ENCODE results near the gene CDC42BPA.
"Not testable (repeated sequence)": the region's sequence is repeated elsewhere in the genome, so short reads cannot be mapped to it uniquely, and the experiment has no call there.

Gene CDC42BPA

DNA sequence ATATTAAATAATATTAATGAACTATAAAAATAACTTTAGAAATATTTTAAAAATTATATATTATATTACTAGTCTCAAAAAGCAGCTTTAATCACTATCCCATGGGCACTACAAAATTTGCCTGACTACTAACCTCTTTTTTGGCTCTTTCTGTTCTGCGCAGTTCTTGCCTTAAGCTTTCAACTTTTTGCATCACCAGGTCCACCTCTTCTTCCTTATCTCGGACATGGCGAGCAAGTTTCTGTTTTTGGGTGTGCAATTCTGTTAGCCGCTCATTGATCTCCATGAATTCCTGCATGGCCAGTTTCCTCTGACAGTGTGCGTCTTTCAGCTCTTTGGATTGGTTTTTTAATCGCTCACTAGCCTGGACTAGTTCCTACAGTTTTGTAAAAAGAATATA is 205.8 kb downstream of the CDC42BPA start:
- DNase-seq = no peak

DNA sequence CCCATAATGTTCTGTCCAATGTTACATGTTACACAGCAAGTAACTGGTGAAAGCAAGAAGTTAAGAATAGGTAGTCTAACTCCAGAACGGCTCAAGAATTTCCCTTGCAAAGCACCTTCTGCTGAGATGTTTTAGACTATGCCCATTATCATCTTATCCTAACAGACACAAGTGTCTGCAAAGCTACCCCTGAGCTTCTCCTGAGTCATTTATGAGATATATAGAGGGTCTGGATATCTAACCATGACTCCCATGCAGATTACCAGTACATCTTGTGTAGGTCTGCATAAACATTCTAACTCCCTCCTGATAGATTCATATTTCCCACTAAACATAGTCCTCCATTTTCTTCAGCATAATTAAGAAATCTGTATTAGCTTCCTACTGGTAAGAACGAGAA is 206.5 kb downstream of the CDC42BPA start:
- no peak for DNase-seq

DNA sequence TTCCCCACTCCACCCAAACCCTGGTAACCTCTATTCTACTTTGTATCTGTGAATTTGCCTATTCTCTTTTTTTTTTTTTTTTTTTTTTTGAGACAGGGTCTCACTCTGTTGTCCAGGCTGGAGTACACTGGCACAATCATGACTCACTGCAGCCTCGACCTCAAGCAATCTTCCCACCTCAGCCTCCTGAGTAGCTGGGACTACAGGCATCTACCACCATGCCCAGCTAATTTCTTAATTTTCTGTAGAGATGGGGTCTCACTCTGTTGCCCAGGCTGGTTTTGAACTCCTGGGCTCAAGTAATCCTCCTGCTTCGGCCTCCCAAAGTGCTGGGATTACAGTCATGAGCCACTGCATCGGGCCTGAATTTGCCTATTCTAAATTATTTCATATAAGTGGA is 213.0 kb downstream of the CDC42BPA start:
- not testable (repeated sequence) for DNase-seq

DNA sequence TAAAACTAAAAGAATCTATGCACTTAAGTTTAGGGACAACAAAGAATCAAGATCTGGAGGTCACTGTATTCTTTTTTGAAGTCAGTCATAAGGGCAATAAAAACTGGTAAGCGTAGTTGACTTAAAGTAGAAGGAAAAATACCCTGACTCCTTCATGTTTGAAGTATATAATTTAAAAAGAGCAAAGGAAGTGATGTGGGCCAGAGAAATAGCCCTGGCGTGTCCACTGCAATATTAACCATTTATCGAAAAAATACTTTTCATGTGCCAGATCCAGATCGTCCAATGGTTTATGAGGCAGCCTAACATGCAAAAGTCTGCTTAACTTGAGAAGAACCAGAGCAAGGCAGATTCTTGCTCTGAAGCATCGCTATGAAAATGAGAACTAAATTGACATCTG is 216.2 kb downstream of the CDC42BPA start:
- no peak for DNase-seq

DNA sequence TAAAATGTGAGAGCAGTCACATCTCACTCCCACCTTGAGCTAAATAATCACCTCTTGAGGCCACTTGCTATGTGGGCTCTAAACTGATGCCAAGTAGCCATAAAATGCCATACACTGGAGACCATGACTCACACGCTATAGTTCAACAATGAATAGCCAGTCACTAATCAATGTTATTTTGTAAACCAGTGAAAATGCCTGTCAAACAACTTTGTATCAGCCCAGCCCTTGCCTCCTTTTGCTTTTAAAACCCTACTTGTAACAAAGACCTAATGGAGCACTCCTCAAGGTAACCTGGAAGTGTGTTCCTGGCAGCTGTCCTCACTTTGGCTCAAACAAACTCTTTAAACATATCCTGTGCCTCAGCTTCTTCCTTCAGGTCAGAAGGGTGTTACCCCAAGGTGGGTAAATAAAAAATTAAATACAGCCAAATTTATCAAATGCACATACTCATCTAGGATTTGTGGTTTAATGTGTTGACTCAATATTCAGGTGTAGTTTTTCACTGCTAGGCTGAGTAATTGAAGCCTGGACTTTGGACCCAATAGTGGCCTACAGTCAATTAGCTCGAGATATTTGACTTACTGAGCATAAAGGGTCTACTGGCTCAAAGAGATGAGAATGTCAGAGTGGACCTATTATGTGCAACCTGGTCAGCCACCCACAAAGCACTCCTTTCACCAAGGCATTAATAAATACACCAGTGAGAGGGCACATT is 223.9 kb downstream of the CDC42BPA start:
- no peak for DNase-seq

DNA sequence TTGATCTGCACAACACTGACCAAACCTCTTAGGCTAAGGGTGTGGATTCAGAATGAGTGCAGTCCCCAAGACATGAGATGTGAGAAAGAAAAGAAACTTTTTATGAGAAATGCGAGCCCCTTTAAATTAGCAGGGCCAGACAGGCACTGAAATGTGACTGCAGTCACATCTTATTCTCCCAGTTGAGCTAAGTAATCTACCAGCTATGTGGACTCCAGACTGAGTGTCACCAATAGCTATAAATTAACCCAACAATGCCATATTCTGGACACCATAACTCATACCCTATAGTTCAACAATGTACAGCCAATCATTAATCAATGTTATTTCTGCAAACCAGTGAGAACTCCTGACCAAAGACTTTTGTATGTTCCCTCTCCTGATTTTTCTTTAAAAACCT is 225.0 kb downstream of the CDC42BPA start:
- DNase-seq = no peak

DNA sequence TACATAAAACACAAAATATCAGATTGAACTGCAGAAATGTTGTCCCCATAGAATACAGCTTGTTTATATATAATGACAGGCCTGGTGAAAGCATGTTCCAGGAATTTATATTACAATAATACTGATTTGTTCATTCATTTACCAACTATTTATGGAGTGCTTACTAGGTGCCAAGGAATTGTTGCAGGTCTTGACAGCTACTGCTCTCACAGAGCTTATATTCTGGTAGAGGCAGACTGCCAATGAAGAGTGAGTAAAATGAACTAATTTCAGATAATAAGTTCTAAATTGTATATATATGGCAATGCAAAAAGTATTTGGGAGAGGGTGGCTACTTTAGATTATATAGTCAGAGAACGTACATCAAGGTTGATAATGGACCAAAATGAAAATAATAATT is 226.2 kb downstream of the CDC42BPA start:
- DNase-seq = no peak

DNA sequence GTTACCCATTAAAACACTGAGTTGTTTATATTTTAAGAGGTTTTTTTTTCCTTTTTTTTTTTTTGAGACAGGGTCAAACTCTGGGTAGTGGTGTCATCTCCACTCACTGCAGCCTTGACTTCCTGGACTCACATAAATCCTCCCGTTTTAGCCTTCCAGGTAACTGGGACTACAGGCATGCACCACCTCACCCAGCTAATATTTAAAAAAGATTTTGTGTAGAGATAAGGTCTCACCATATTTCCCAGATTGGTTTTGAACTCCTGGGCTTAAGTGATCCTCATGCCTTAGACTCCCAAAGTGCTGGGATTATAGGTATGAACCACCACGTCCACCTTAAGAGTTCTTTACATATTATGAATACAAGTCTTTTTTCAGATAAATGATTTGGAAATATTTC is 231.7 kb downstream of the CDC42BPA start:
- DNase-seq = no peak

DNA sequence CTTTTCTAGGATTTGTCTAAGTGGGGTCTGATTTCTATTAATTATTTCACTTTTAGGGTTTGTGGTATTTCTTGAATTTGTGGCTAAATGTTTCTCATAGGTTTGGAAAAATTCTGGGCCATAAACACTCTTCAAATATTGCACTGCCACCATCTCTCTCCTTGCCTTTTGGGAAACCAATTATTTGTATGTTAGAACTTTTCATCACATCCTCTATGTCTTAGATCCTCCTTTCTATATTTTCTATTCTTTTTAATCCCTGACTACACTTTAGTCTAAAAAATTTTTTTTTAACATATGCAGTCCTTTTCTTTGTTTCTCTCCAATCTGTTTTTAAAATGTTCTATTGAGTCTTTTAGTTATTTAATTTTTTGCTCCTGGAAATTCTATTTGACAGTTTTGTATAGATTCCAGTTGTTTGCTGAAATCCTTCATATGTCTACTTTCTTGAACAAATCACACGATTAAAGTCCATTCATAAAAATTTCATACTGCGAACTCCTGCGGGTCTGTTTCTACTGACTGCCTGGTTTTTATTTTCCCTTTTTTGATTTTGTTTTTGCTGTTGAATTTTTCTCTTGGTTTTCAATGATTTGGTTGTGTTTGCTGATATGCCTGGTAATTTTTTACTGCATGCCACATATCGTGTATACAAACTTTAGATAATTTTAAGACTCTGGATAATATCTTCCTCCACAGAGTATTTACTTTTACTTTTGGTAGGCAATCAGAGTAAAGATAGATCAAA is 235.1 kb downstream of the CDC42BPA start:
- no peak for DNase-seq

DNA sequence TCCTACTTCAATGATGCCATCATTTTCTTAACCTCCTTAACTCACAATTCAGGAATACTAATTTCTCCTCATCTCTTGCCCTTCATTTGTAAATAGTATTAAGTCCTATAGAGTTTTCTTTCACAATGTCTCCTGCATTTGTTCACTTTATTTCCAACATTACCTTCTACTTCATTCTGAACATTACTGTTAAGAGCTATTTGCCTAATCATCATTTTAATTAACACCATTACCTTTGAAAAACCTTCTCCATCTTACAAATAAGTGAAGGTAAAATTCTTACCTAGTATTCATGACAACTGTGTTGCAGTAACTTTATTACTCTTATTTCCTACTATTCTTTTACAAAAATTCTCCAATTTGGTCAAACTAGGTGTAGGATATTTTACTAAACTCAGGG is 240.5 kb downstream of the CDC42BPA start:
- DNase-seq = no peak

DNA sequence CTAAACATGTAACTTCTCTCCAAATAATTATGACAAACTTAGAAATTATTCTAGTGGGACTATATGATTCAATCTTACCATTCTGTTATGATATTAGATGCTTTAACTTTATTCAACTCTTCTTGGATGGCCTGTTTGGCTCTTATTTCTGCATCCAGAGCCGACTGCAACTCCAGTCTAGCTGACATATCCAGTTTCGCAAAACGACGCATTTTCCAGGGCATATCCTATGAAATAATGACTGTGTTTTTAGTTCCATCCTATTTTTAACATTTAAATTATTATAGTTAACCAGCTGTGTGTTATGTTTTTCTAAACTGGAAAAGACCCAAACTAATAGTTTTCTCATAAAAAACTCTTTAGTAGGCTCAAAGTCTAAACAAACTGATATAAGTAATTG is 244.5 kb downstream of the CDC42BPA start:
- DNase-seq = no peak

DNA sequence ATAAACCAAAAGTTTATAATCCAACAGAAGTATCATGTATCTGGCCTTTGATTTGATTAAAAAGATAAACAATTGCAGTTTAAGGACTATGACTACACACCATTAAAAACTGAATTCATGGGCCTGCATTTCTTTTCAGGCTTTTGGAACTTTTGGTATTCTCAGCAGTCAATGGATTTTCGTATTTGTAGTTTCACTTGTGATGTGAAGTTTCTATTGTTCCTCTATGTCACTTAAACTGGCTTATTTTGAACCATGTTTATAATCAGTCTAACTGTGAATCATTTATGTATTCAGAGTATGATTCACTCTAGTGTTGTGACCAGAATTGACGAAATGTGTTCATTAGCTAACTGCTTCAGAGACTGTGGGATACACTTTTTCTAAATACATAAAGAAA is 245.3 kb downstream of the CDC42BPA start:
- DNase-seq = no peak

DNA sequence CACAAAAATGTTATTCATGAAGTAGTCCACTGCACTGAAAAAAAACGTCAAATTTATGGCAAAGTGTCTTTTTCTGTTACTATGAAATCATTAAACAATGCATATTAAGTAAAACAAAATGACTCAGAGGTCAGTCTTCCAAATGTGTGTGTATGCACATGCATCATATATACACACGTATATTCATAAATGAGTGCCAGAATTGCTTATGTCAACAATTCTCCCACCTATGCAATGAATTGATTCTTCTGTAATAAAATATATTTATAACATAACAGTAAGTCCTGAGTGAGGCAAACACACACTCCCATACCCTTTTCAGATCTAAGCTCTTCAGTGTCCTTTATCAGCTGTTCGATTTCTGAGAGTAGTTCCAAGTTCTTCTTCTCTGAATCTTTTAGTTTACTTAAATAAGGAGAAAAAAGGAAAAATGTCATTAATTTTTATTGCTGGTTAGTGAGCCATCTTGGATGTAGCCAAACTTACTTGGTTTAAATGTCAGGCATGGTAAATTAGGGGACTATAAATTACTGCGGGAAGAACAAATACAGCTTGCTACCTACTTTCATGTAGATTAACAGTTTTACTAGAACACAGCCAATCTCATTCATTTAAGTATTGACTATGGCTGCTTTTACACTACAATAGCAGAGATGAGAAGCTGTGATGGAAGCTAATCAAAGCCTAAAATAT is 246.3 kb downstream of the CDC42BPA start:
- DNase-seq = no peak

DNA sequence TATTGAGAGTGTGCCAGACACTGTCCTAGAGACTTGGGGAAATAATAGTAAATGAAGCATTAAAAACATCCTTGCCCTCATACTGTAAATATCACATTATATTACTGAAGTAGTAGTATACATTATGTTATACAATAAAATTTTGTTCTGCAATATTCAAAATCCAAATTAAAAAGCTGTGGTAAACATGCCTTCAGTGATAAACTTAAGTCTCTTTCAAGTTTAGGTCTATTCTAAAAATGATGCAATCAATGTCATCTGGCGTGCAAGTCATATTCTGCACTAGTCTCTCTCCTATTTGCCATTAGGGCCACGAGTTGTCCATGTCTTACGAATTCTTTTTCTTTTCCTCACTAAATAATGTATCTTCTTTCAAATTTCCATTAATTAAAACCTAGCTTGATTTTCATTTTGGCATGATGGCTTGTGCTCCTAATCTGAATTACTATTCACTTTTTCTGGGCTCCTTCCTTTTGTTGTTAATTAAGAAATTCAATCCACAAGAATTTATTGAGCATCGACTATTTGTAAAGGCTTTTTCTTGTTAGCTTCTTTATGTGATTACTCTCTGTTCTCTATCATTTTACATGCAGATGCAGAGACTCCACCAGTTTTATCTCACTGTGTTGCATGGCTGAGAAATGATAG is 247.5 kb downstream of the CDC42BPA start:
- no peak for DNase-seq

DNA sequence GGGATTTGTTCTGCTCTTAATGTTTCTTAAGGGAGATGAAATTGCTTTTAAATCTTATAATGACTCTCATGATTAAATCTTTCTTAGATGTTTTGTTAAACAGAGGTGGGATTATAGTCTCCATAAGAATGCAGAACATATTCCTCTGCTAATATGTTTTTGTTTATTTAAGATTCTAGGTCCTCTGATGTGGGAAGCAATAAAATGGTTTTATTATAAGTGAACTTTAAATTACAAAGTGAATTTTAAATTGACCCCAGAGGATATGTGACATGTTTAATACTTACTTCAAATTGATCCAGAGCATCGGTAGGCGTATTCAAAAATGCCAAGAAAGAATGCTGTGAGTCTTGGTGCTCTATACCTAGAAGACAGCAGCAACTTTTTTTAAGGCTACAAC is 248.8 kb downstream of the CDC42BPA start:
- DNase-seq = no peak

DNA sequence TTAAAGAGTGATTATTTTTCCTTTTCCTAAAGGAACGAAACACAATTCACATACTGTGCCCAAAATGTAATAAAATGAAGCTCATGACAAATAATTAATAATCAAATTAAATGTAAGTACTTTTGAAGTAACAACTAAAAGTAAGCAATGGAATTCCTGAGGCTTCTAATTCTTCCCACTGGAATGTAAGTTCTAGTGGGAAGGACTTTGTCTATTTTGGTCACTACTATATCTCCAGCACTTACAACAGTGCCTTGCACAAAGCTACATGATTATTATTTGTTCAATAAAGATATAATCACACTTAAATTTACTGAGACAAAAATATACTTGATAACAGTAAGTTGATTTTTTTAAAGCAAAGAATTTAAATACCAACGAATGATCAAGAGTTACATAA is 249.4 kb downstream of the CDC42BPA start:
- no peak for DNase-seq

DNA sequence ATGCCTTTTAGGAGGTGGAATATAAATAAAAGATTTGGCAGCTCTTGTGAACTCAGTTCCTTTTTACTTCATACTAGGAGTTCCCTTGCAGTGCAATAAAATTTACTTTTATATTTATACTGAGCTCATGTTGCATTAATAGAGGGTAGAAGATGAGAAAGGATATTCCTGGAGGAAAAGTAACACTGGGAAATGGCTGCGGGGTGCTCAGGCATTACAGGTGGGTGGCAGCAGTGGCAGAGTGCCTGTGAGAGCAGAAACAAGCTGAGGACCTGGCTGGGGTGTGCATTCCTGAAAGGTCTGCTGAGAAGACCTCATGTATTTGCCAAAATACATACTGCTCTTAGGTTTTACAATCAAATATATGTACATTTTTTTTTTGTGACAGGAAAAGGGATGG is 251.3 kb downstream of the CDC42BPA start:
- no peak for DNase-seq

DNA sequence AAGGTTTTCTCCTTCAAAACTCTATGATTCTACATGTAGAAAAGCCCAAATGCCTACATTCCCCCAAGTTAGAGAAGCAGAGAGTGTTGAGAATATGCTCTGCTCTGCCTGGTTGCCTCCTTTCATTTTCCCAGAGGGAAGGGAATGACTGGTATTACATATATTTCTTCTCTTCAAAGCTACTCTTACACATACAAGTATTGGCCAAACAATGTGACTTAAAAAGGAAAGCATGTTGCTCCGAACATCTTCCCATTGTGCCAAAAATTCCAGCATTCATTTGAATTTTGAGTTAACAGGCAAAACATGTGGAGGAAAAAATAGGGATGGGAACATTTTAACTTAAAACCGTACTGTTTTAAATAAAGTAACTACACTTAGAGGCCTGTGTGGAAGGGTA is 253.0 kb downstream of the CDC42BPA start:
- no peak for DNase-seq

DNA sequence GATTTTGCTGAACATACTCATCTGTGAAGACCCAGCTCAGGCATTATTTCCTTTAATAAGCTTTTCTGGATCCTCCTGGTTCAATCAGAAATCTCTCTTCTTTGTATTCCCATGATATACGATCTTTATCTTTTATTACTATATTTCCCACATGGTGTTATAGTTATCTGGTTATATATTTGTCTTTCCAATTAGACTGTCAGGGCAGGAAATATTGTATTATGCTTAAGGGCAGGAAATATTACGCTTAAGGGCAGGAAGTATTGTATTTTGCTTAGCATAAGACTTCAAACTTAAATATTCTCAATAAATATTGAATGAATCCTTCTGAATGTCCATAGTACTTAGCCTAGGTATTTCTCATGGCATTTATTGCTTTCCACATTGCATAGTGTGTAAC is 256.0 kb downstream of the CDC42BPA start:
- no peak for DNase-seq

DNA sequence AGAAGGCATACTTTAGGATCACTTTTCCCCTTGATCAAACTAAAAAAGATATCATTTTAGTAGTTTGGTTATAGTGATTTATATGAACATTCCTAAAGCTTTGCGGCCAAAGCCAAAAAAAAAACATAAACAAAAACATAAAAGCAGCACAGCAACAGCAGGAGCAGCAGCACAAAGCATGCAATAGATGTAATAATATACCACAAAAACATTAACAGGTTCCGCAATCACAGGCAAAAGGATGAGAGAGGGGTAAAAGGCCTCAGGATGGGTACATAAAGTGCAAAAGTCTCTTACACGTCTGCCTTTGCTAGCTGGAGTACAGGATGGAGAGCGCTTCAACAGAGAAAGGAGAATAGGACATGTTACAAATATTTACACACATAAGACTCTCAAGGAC is 259.2 kb downstream of the CDC42BPA start:
- no peak for DNase-seq

DNA sequence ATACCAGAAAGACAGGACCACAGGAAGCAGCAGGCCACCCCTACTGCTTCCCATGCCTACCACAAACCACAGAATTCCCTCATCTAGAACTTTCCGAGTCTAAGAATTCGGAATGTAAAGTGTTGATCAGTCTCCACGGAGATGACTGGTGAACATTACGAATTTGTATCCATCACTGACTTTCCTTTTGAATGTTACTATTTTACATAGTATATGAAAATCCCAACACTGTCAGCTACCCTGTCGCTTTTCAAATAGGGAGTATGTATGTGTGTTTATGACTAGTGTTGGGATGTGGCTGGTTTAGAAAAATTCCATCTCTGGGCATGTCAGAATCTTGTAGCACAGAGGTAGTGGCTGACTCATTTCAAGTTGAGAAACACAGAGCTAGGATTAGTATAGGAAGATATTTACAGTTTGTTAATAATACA is 260.0 kb downstream of the CDC42BPA start:
- DNase-seq = no peak

DNA sequence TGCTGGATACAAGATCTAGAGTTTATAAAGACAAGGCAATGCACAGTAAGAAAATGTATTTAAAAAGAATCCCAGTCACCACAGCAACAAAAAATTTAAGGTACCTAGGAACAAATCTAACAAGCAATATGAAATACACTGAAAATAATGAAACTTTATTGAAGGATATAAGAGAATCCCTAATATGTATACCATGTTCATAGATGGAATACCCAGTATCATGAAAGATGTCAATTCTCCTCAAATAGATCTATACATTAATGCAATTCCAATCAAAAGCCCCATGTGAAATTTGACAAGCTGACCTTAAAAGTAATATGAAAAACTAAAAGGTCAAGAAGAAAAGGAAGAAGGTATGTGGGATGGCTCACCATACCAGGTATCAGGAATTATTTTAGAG is 269.0 kb downstream of the CDC42BPA start:
- DNase-seq = no peak

DNA sequence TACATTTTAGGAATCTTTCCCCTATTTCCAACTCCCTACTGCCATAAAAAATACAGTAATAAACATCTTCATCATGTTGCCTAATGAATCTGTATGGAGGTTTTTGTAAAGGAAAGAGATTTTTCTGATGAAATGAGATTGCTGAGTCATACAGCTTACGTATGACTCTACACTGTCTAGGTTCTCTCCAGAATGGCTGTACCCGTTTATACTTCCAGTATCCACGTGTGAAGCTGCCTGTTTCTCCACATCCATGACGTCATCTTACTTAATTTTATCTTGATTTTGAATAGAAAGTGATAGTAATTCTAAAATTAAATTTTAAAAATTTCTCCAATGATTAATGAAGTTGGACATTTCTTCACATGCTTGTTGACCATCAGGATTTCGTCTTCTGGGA is 274.5 kb downstream of the CDC42BPA start:
- no peak for DNase-seq

DNA sequence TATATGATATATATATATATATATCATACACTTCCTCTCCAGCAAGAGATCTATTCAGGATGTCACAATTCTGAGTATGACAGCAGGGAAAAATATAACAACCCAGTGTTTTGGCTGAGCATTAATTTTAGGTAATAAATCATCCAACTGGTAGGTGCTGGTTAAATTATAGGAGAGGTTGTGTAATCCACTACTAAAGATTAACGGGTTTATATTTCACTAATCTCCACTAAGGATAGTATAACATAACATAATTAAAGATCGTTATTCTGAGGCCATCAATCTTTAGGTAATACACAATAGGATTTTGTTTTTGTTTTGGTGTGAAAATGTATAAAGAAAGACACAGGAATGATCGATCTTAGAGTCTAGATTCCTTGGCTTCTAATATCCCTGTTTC is 276.0 kb downstream of the CDC42BPA start:
- no peak for DNase-seq
